Measurements from ENCODE around the gene PPP2R3B.
"Not testable (repeated sequence)": the region's sequence is repeated elsewhere in the genome, so short reads cannot be mapped to it uniquely, and the experiment has no call there.

Gene PPP2R3B

DNA sequence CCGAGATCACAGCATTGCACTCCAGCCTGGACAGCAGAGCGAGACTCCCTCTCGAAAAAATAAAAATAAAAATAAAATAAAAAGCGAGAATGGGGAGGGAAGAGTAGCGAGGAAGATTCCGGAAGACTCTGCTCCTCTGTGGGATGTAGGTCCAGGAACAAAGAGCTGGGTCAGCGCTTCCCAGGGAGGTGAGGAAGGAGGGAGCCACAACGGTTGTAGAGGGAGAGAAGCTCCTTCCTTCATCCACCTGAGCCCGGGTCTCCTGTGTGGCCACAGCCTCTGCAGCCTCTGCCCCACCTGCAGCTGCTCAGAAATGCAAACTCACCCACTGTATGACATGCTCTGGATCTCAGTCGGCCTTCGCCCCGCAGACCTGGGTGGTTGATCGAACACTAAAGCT, 3.8 kb upstream of the PPP2R3B start:
- 96% methylated on average over 9 of the region's 13 CpGs for WGBS (ENCODE audit: insufficient coverage)
- ChIA-PET CTCF (no interaction called here), POLR2A (no interaction called here)
- Histone ChIP-seq H3K9me3 (ENCODE audit: control extremely low read depth in 1 of 5, control insufficient read depth in 4 of 5, insufficient read depth in 2 of 5, low read depth in 1 of 5, low read length in 4 of 5) (no peaks in the 10 kb centered on the region), H3K27ac (ENCODE audit: insufficient read depth in 1 of 2, low read depth in 1 of 2, low read length in 2 of 2, poor library complexity in 1 of 2, severe bottlenecking in 2 of 2) (no peak overlapping the region), H3K27me3 (replicated peaks in 2 of 5; ENCODE audit: control insufficient read depth in 4 of 5, insufficient read depth in 5 of 5, low read length in 4 of 5) (no peaks in the 10 kb centered on the region), H3K36me3 (ENCODE audit: control insufficient read depth in 4 of 4, insufficient read depth in 4 of 4, low read length in 3 of 4) (no peaks in the 10 kb centered on the region), H3K4me3 (ENCODE audit: control insufficient read depth in 1 of 7, extremely low read depth in 1 of 7, insufficient read depth in 4 of 7, low read depth in 2 of 7, low read length in 6 of 7) (no peak overlapping the region), H3K4me1 (ENCODE audit: control extremely low read depth in 1 of 4, control insufficient read depth in 4 of 4, insufficient read depth in 4 of 4, low read length in 3 of 4) (peaks cover 3 to 13% (median 7%) of the 10 kb centered on the region in 4 experiments)
- no peak for DNase-seq

- no peaks in the 10 kb centered on the region for H3K9me3 ChIP-seq (ENCODE audit: control extremely low read depth in 1 of 5, control insufficient read depth in 4 of 5, insufficient read depth in 2 of 5, low read depth in 1 of 5, low read length in 4 of 5)
- no peaks in the 10 kb centered on the region for H3K27me3 ChIP-seq (replicated peaks in 2 of 5; ENCODE audit: control insufficient read depth in 4 of 5, insufficient read depth in 5 of 5, low read length in 4 of 5)
- H3K27ac ChIP-seq (ENCODE audit: insufficient read depth in 1 of 2, low read depth in 1 of 2, low read length in 2 of 2, poor library complexity in 1 of 2, severe bottlenecking in 2 of 2) = no peak overlapping the region
- DNase-seq = no peak
- peaks cover 3 to 13% (median 9%) of the 10 kb centered on the region in 4 experiments for H3K4me1 ChIP-seq (ENCODE audit: control extremely low read depth in 1 of 4, control insufficient read depth in 4 of 4, insufficient read depth in 4 of 4, low read length in 3 of 4)
- H3K36me3 ChIP-seq (ENCODE audit: control insufficient read depth in 4 of 4, insufficient read depth in 4 of 4, low read length in 3 of 4) = no peaks in the 10 kb centered on the region
- CTCF ChIA-PET = no interaction called here
- POLR2A ChIA-PET = no interaction called here
- H3K4me3 ChIP-seq (ENCODE audit: control insufficient read depth in 1 of 7, extremely low read depth in 1 of 7, insufficient read depth in 4 of 7, low read depth in 2 of 7, low read length in 6 of 7) = no peak overlapping the region
- WGBS (ENCODE audit: insufficient coverage) = 99% methylated on average over 12 of the region's 12 CpGs
These were observed 2.3 kb upstream of the PPP2R3B start for GRCh38 chrX:389021-389441.

- H3K27ac ChIP-seq (ENCODE audit: insufficient read depth in 1 of 2, low read depth in 1 of 2, low read length in 2 of 2, poor library complexity in 1 of 2, severe bottlenecking in 2 of 2) = peak overlapping the region; percentile 97 to 98
- CTCF ChIA-PET = no interaction called here
- H3K9me3 ChIP-seq (ENCODE audit: control extremely low read depth in 1 of 5, control insufficient read depth in 4 of 5, insufficient read depth in 2 of 5, low read depth in 1 of 5, low read length in 4 of 5) = no peaks in the 10 kb centered on the region
- H3K4me1 ChIP-seq (ENCODE audit: control extremely low read depth in 1 of 4, control insufficient read depth in 4 of 4, insufficient read depth in 4 of 4, low read length in 3 of 4) = peaks cover 3 to 13% (median 9%) of the 10 kb centered on the region in 4 experiments
- H3K4me3 ChIP-seq (ENCODE audit: control insufficient read depth in 1 of 7, extremely low read depth in 1 of 7, insufficient read depth in 4 of 7, low read depth in 2 of 7, low read length in 6 of 7) = peak overlapping the region in 6 of 7 experiments; percentile 83 to 95 (median 92)
- 79% methylated on average over 14 of the region's 14 CpGs for WGBS (ENCODE audit: insufficient coverage)
- POLR2A ChIA-PET = no interaction called here
- peaks cover 0 to 4% (median 0%) of the 10 kb centered on the region in 4 experiments for H3K36me3 ChIP-seq (ENCODE audit: control insufficient read depth in 4 of 4, insufficient read depth in 4 of 4, low read length in 3 of 4)
- DNase-seq = no peak
- H3K27me3 ChIP-seq (replicated peaks in 2 of 5; ENCODE audit: control insufficient read depth in 4 of 5, insufficient read depth in 5 of 5, low read length in 4 of 5) = no peaks in the 10 kb centered on the region
These were observed 1.0 kb upstream of the PPP2R3B start for GRCh38 chrX:387729-388128.

DNA sequence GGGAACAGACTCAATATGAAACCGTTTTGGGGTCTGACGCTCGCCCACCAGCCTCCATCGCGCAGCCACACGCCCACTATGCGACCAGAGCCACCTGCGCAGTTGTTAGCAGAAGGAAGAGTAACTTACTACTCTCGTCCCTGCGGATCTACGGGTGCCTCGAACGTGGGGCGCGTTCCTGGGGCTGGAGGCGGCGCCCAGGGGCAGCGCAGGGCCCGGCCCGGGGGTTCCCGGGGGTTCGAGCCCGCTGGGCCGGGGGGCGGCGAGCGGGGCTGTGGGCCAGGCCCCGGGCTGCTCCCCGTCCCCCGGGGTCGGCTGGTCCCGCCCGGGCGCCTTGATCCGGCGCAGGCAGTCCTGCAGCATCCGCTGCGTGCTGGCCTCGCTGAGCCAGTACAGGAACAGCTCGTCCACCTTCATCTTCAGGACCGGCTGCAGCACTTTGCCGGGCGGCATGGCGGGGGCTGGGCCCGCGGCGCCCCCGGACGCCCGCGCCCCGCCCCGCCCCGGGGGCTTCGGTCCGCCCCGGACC, 404 bp downstream of the PPP2R3B start:
- no peaks in the 10 kb centered on the region for H3K9me3 ChIP-seq (ENCODE audit: control extremely low read depth in 1 of 5, control insufficient read depth in 4 of 5, insufficient read depth in 2 of 5, low read depth in 1 of 5, low read length in 4 of 5)
- peak overlapping the region; percentile 83 to 95 (median 91) for H3K4me3 ChIP-seq (ENCODE audit: control insufficient read depth in 1 of 7, extremely low read depth in 1 of 7, insufficient read depth in 4 of 7, low read depth in 2 of 7, low read length in 6 of 7)
- H3K36me3 ChIP-seq (ENCODE audit: control insufficient read depth in 4 of 4, insufficient read depth in 4 of 4, low read length in 3 of 4) = peaks cover 0 to 6% (median 0%) of the 10 kb centered on the region in 4 experiments
- POLR2A ChIA-PET = no interaction called here
- WGBS (ENCODE audit: insufficient coverage) = under 1% methylated on average over 47 of the region's 57 CpGs
- CTCF ChIA-PET = no interaction called here
- H3K27ac ChIP-seq (ENCODE audit: insufficient read depth in 1 of 2, low read depth in 1 of 2, low read length in 2 of 2, poor library complexity in 1 of 2, severe bottlenecking in 2 of 2) = peak overlapping the region; percentile 97 to 98
- no peaks in the 10 kb centered on the region for H3K27me3 ChIP-seq (replicated peaks in 2 of 5; ENCODE audit: control insufficient read depth in 4 of 5, insufficient read depth in 5 of 5, low read length in 4 of 5)
- peaks cover 3 to 13% (median 9%) of the 10 kb centered on the region in 4 experiments for H3K4me1 ChIP-seq (ENCODE audit: control extremely low read depth in 1 of 4, control insufficient read depth in 4 of 4, insufficient read depth in 4 of 4, low read length in 3 of 4)
- peak; percentile 18 to 60 (median 51) for DNase-seq

- POLR2A ChIA-PET = not testable (repeated sequence)
These were observed 971 bp downstream of the PPP2R3B start for GRCh38 chrX:385736-386135.

GRCh38 chrX:384861-385260, 1.8 kb downstream of the PPP2R3B start:
- 90% methylated on average over 4 of the region's 9 CpGs for WGBS (ENCODE audit: insufficient coverage)
- Histone ChIP-seq H3K4me1 (ENCODE audit: control extremely low read depth in 1 of 4, control insufficient read depth in 4 of 4, insufficient read depth in 4 of 4, low read length in 3 of 4) (peaks cover 3 to 13% (median 9%) of the 10 kb centered on the region in 4 experiments), H3K27ac (ENCODE audit: insufficient read depth in 1 of 2, low read depth in 1 of 2, low read length in 2 of 2, poor library complexity in 1 of 2, severe bottlenecking in 2 of 2) (no peak overlapping the region), H3K4me3 (ENCODE audit: control insufficient read depth in 1 of 7, extremely low read depth in 1 of 7, insufficient read depth in 4 of 7, low read depth in 2 of 7, low read length in 6 of 7) (no peak overlapping the region), H3K36me3 (ENCODE audit: control insufficient read depth in 4 of 4, insufficient read depth in 4 of 4, low read length in 3 of 4) (peaks cover 0 to 6% (median 0%) of the 10 kb centered on the region in 4 experiments), H3K9me3 (ENCODE audit: control extremely low read depth in 1 of 5, control insufficient read depth in 4 of 5, insufficient read depth in 2 of 5, low read depth in 1 of 5, low read length in 4 of 5) (no peaks in the 10 kb centered on the region), H3K27me3 (replicated peaks in 2 of 5; ENCODE audit: control insufficient read depth in 4 of 5, insufficient read depth in 5 of 5, low read length in 4 of 5) (no peaks in the 10 kb centered on the region)
- ChIA-PET CTCF (no interaction called here), POLR2A (no interaction called here)
- no peak for DNase-seq

More at GRCh38 chrX:385736-386135, 971 bp downstream of the PPP2R3B start:
- CTCF ChIA-PET; H3K27ac ChIP-seq (ENCODE audit: insufficient read depth in 1 of 2, low read depth in 1 of 2, low read length in 2 of 2, poor library complexity in 1 of 2, severe bottlenecking in 2 of 2); DNase-seq; H3K27me3 ChIP-seq (replicated peaks in 2 of 5; ENCODE audit: control insufficient read depth in 4 of 5, insufficient read depth in 5 of 5, low read length in 4 of 5); H3K9me3 ChIP-seq (ENCODE audit: control extremely low read depth in 1 of 5, control insufficient read depth in 4 of 5, insufficient read depth in 2 of 5, low read depth in 1 of 5, low read length in 4 of 5); H3K36me3 ChIP-seq (ENCODE audit: control insufficient read depth in 4 of 4, insufficient read depth in 4 of 4, low read length in 3 of 4): not testable (repeated sequence)
- Histone ChIP-seq H3K4me3 (ENCODE audit: control insufficient read depth in 1 of 7, extremely low read depth in 1 of 7, insufficient read depth in 4 of 7, low read depth in 2 of 7, low read length in 6 of 7) (peak overlapping the region in 5 of 7 experiments; percentile 83 to 95 (median 93)), H3K4me1 (ENCODE audit: control extremely low read depth in 1 of 4, control insufficient read depth in 4 of 4, insufficient read depth in 4 of 4, low read length in 3 of 4) (peaks cover 3 to 13% (median 9%) of the 10 kb centered on the region in 4 experiments)
- 92% methylated on average over 7 of the region's 12 CpGs for WGBS (ENCODE audit: insufficient coverage)

GRCh38 chrX:378443-378842, 8.3 kb downstream of the PPP2R3B start:
- Histone ChIP-seq H3K27ac (ENCODE audit: insufficient read depth in 1 of 2, low read depth in 1 of 2, low read length in 2 of 2, poor library complexity in 1 of 2, severe bottlenecking in 2 of 2) (no peak overlapping the region), H3K27me3 (replicated peaks in 2 of 5; ENCODE audit: control insufficient read depth in 4 of 5, insufficient read depth in 5 of 5, low read length in 4 of 5) (peaks cover 0 to 22% (median 7%) of the 10 kb centered on the region in 5 experiments), H3K36me3 (ENCODE audit: control insufficient read depth in 4 of 4, insufficient read depth in 4 of 4, low read length in 3 of 4) (peaks cover 0 to 6% (median 0%) of the 10 kb centered on the region in 4 experiments), H3K4me3 (ENCODE audit: control insufficient read depth in 1 of 7, extremely low read depth in 1 of 7, insufficient read depth in 4 of 7, low read depth in 2 of 7, low read length in 6 of 7) (no peak overlapping the region), H3K4me1 (ENCODE audit: control extremely low read depth in 1 of 4, control insufficient read depth in 4 of 4, insufficient read depth in 4 of 4, low read length in 3 of 4) (peaks cover 0 to 15% (median 11%) of the 10 kb centered on the region in 4 experiments), H3K9me3 (ENCODE audit: control extremely low read depth in 1 of 5, control insufficient read depth in 4 of 5, insufficient read depth in 2 of 5, low read depth in 1 of 5, low read length in 4 of 5) (no peaks in the 10 kb centered on the region)
- 89% methylated on average over 10 of the region's 13 CpGs for WGBS (ENCODE audit: insufficient coverage)
- no peak for DNase-seq
- CTCF ChIA-PET = no interaction called here
- POLR2A ChIA-PET = no interaction called here

All from common myeloid progenitor, CD34-positive (primary cell).